Right lobe of liver (tissue), 6 donors: ENCODE measurements around the gene USP2. TPM values are rescaled to one million over a fixed set of nuclear protein-coding genes. Genes with fewer than 3 reads are reported as not detected.

ENCODE experiments used
- ATAC-seq, 4 donors: fragments of 200-7000 bp; cut with Tn5 transposase; one replicate each; pipeline ENCODE4 v1.9.1; 2020; ENCODE audit warnings: mild to moderate bottlenecking in 4 of 4, moderate library complexity in 4 of 4
- DNase-seq, 3 donors: peaks; one replicate each; pipeline ENCODE4 v3.0.0-alpha.2; 2020
- H3K27ac ChIP-seq, 3 donors: fragments of 200-600 bp; one replicate each; pipeline ENCODE4 v1.8.0; 2022
- H3K27me3 ChIP-seq, 2 donors: fragments of 200-600 bp; one replicate each; pipeline ENCODE4 v1.8.0; 2022
- H3K36me3 ChIP-seq, 4 donors: fragments of 200-600 bp; sonication (generic) in 1 of 4; one replicate each; pipeline versions ENCODE4 v1.5.1 to v1.8.0; 2017 to 2022; ENCODE audit warnings: control low read depth in 1 of 4
- H3K4me1 ChIP-seq, 4 donors: fragments of 200-600 bp; sonication (generic) in 1 of 4; one replicate each; pipeline versions ENCODE4 v1.5.1 to v1.8.0; 2017 to 2022; ENCODE audit warnings: control low read depth in 1 of 4
- H3K4me3 ChIP-seq, 3 donors: fragments of 200-600 bp; one replicate each; pipeline ENCODE4 v1.8.0; 2022
- H3K9me3 ChIP-seq, 4 donors: fragments of 200-600 bp; sonication (generic) in 1 of 4; one replicate each; pipeline versions ENCODE4 v1.5.1 to v1.8.0; 2017 to 2022; ENCODE audit warnings: control low read depth in 1 of 4
- CTCF ChIP-seq, 4 donors: fragments of 200-600 bp in 3 of 4; fragments of 450-650 bp in 1 of 4; IDR thresholded peaks; one replicate each; pipeline versions ENCODE4 v1.5.1 to v1.8.0; 2016 to 2022; ENCODE audit warnings: antibody characterized with exemption in 4 of 4, mild to moderate bottlenecking in 2 of 4
- POLR2A ChIP-seq: fragments of 450-650 bp; IDR thresholded peaks from one replicate; pipeline ENCODE4 v1.6.1; 2017; ENCODE audit warnings: antibody characterized with exemption, mild to moderate bottlenecking
- WGBS: methylation state at CpG from one replicate; pipeline ENCODE4 v1.1.6; 2018; ENCODE audit warnings: low coverage, low lambda C conversion rate; ENCODE audit not compliant: insufficient coverage; ENCODE audit errors: missing lambda C conversion rate; 5-methylcytosine and 5-hydroxymethylcytosine counted together
- intact Hi-C, 2 donors: fragments of 100-400 bp; cut with DNase I; formaldehyde crosslinking; loops; one replicate each; pipeline versions ENCODE4 v1.11.2 to v1.14.1; 2022
- total RNA-seq, 6 experiments: library from RNA; depleted of rRNA in 2 of 6; stranded (reverse); fragments of >200 nt in 2 of 6; fragmentation: NEBNext Ultra II Directional in 3 of 6; extraction: Animal tissue kit (Norgen Biotek cat#: 25700) in 3 of 6; gene quantifications; one replicate each; pipeline versions ENCODE4 v1.1.0 to v1.2.4, GENCODE V29; 2016 to 2023
- donor health status: DM: no; HTN: yes; CAD: no.
- donor health status: DM: no; HTN: no; CAD: no.
- donor health status: DM: no; HTN: no; CAD: no.
- donor health status: DM: no; HTN: yes; CAD: no.
- donor health status: DM: no; HTN: yes; CAD: no.

Gene USP2
- total RNA-seq, 6 experiments from 2014 or later, result 1.3 to 25.9 (median 4.6) TPM

GRCh38 chr11:119380160-119380826, 1.2 kb downstream of the USP2 start:
- H3K4me3 ChIP-seq, result no peak overlapping the region
- intact Hi-C loops, result no loop called here
- WGBS, result 39% methylated on average over 4 of the region's 13 CpGs
- no peaks in the 10 kb centered on the region for H3K9me3 ChIP-seq
- ATAC-seq, result no peak
- peak in 1 of 3 donors; percentile 46 for DNase-seq
- H3K27ac ChIP-seq, result no peak overlapping the region
- peaks cover 0 to 26% (median 6%) of the 10 kb centered on the region in 4 donors for H3K4me1 ChIP-seq
- no peaks in the 10 kb centered on the region for H3K27me3 ChIP-seq
- no peak for TF ChIP-seq POLR2A
- no peak for TF ChIP-seq CTCF (IDR thresholded peaks at IDR 0.05)
- H3K36me3 ChIP-seq, result no peaks in the 10 kb centered on the region

- WGBS, result 38% methylated on average over 4 of the region's 10 CpGs
- peak in 1 of 3 donors; percentile 20 for DNase-seq
- intact Hi-C loops, result loop anchor here in 1 of 2 donors (10.0 kb wide), 1 partner anchor 96 kb away; no protein-coding TSS in a partner anchor
- TF ChIP-seq POLR2A (no peak), CTCF (IDR thresholded peaks at IDR 0.05) (no peak)
- H3K36me3 ChIP-seq, result no peaks in the 10 kb centered on the region
- no peaks in the 10 kb centered on the region for H3K9me3 ChIP-seq
- no peak for ATAC-seq
- H3K27ac ChIP-seq, result no peak overlapping the region
- H3K27me3 ChIP-seq, result no peaks in the 10 kb centered on the region
- H3K4me1 ChIP-seq, result peaks cover 0 to 37% (median 9%) of the 10 kb centered on the region in 4 donors
- H3K4me3 ChIP-seq, result no peak overlapping the region
These were observed 2.5 kb downstream of the USP2 start for GRCh38 chr11:119378851-119379465.

GRCh38 chr11:119377961-119378667, 3.4 kb downstream of the USP2 start:
- no peak for DNase-seq
- H3K27ac ChIP-seq, result no peak overlapping the region
- 14% methylated on average over 1 of the region's 6 CpGs for WGBS
- intact Hi-C loops, result loop anchor here in 1 of 2 donors (10.0 kb wide), 1 partner anchor 97 kb away; no protein-coding TSS in a partner anchor
- peaks cover 0 to 37% (median 9%) of the 10 kb centered on the region in 4 donors for H3K4me1 ChIP-seq
- no peaks in the 10 kb centered on the region for H3K27me3 ChIP-seq
- no peaks in the 10 kb centered on the region for H3K36me3 ChIP-seq
- H3K4me3 ChIP-seq, result no peak overlapping the region
- no peak for TF ChIP-seq POLR2A
- ATAC-seq, result no peak
- H3K9me3 ChIP-seq, result no peaks in the 10 kb centered on the region

- intact Hi-C loops, result loop anchor here in 1 of 2 donors (10.0 kb wide), 1 partner anchor 97 kb away; no protein-coding TSS in a partner anchor
These were observed 4.2 kb downstream of the USP2 start for GRCh38 chr11:119377112-119377901.

More at GRCh38 chr11:119377112-119377901, 4.2 kb downstream of the USP2 start:
- no peaks in the 10 kb centered on the region for H3K9me3 ChIP-seq
- H3K27ac ChIP-seq, result no peak overlapping the region
- TF ChIP-seq CTCF (IDR thresholded peaks at IDR 0.05), result no peak
- no peak for TF ChIP-seq POLR2A
- no peak overlapping the region for H3K4me3 ChIP-seq
- H3K36me3 ChIP-seq, result no peaks in the 10 kb centered on the region
- 39% methylated on average over 6 of the region's 12 CpGs for WGBS
- DNase-seq, result peak in 1 of 3 donors; percentile 41
- peaks cover 0 to 45% (median 9%) of the 10 kb centered on the region in 4 donors for H3K4me1 ChIP-seq
- no peaks in the 10 kb centered on the region for H3K27me3 ChIP-seq
- no peak for ATAC-seq
